H1 (cell line): ENCODE measurements around the gene INHBB. TPM values are rescaled to one million over a fixed set of nuclear protein-coding genes. Genes with fewer than 3 reads are reported as not detected.

Experiments used
- CHD1 ChIP-seq: IDR thresholded peaks from 2 replicates; pipeline ENCODE4 v1.6.1; 2012; ENCODE audit warnings: low read depth, low read length, improper control_type of control experiment
- MAFK ChIP-seq: IDR thresholded peaks from 2 replicates; pipeline ENCODE4 v1.6.1; 2012; ENCODE audit warnings: low read depth, mild to moderate bottlenecking, improper control_type of control experiment, low read length
- NRF1 ChIP-seq: IDR thresholded peaks from 2 replicates; pipeline ENCODE4 v1.6.1; 2011; ENCODE audit warnings: mild to moderate bottlenecking, low read depth, low read length, improper control_type of control experiment
- PHF8 ChIP-seq: fragments of 200-600 bp; sonication (generic); conservative IDR thresholded peaks from 2 replicates; pipeline ENCODE4 v1.7.1; 2012; ENCODE audit warnings: low read depth, mild to moderate bottlenecking, inconsistent platforms, low read length, moderate library complexity
- RAD21 ChIP-seq, 2 experiments: IDR thresholded peaks in 1 of 2; conservative IDR thresholded peaks in 1 of 2; 2 replicates each; pipeline ENCODE4 v1.6.1; 2011; ENCODE audit warnings: low read depth in 2 of 2, low read length in 2 of 2, improper control_type of control experiment in 1 of 2, inconsistent platforms in 1 of 2, mild to moderate bottlenecking in 1 of 2, moderate library complexity in 1 of 2
- SIN3A ChIP-seq, 2 experiments: IDR thresholded peaks in 1 of 2; conservative IDR thresholded peaks in 1 of 2; 2 replicates each; pipeline ENCODE4 v1.6.1; 2011 to 2012; ENCODE audit warnings: low read length in 2 of 2, improper control_type of control experiment in 1 of 2, low read depth in 1 of 2, mild to moderate bottlenecking in 1 of 2
- SIX5 ChIP-seq: IDR thresholded peaks from 2 replicates; pipeline ENCODE4 v1.6.1; 2011; ENCODE audit warnings: mild to moderate bottlenecking, low read depth, low read length
- SUZ12 ChIP-seq: fragments of 200-600 bp; sonication (generic); IDR thresholded peaks from 2 replicates; pipeline ENCODE4 v1.6.1; 2012; ENCODE audit warnings: mild to moderate bottlenecking, inconsistent platforms, low read length, moderate library complexity, mixed read lengths
- TEAD4 ChIP-seq: IDR thresholded peaks from 2 replicates; pipeline ENCODE4 v1.6.1; 2012; ENCODE audit warnings: low read depth, low read length, inconsistent platforms, mixed read lengths
- polyA plus RNA-seq, 7 experiments: library from polyadenylated mRNA; depleted of rRNA in 3 of 7; stranded (reverse) in 5 of 7; unstranded in 2 of 7; fragments of >200 nt in 5 of 7; fragments of 200-250 nt in 2 of 7; gene quantifications; 1 replicate in 5 of 7; 2 replicates in 1 of 7; 4 replicates in 1 of 7; pipeline versions ENCODE4 v1.2.1 to v1.2.3, GENCODE V29; 2011 to 2013; ENCODE audit warnings: missing spikeins in 2 of 7, mixed read lengths in 2 of 7
- total RNA-seq: library from RNA; stranded (reverse); fragmentation: NEBNext Ultra II Directional; extraction: Animal tissue kit (Norgen Biotek cat#: 25700); gene quantifications from 2 replicates; pipeline ENCODE4 v1.2.1, GENCODE V29; 2021
- TF ChIP-seq, protein P1 (sequence below): fragments of 300-600 bp; sonication (generic); IDR thresholded peaks from 2 replicates; pipeline ENCODE4 v1.7.1; 2012; ENCODE audit warnings: low read length, moderate library complexity, mild to moderate bottlenecking, inconsistent platforms; ENCODE audit not compliant: insufficient replicate concordance

The INHBB gene
- total and polyA plus RNA-seq, 2 of the 8 experiments (the other 6 are each of a cell fraction or from before 2014, with no cell fraction given), result 0.30 to 0.32 TPM

GRCh38 chr2:120388222-120389035 is 42.5 kb downstream of the INHBB start (continued):
- TF ChIP-seq, protein P1, sequence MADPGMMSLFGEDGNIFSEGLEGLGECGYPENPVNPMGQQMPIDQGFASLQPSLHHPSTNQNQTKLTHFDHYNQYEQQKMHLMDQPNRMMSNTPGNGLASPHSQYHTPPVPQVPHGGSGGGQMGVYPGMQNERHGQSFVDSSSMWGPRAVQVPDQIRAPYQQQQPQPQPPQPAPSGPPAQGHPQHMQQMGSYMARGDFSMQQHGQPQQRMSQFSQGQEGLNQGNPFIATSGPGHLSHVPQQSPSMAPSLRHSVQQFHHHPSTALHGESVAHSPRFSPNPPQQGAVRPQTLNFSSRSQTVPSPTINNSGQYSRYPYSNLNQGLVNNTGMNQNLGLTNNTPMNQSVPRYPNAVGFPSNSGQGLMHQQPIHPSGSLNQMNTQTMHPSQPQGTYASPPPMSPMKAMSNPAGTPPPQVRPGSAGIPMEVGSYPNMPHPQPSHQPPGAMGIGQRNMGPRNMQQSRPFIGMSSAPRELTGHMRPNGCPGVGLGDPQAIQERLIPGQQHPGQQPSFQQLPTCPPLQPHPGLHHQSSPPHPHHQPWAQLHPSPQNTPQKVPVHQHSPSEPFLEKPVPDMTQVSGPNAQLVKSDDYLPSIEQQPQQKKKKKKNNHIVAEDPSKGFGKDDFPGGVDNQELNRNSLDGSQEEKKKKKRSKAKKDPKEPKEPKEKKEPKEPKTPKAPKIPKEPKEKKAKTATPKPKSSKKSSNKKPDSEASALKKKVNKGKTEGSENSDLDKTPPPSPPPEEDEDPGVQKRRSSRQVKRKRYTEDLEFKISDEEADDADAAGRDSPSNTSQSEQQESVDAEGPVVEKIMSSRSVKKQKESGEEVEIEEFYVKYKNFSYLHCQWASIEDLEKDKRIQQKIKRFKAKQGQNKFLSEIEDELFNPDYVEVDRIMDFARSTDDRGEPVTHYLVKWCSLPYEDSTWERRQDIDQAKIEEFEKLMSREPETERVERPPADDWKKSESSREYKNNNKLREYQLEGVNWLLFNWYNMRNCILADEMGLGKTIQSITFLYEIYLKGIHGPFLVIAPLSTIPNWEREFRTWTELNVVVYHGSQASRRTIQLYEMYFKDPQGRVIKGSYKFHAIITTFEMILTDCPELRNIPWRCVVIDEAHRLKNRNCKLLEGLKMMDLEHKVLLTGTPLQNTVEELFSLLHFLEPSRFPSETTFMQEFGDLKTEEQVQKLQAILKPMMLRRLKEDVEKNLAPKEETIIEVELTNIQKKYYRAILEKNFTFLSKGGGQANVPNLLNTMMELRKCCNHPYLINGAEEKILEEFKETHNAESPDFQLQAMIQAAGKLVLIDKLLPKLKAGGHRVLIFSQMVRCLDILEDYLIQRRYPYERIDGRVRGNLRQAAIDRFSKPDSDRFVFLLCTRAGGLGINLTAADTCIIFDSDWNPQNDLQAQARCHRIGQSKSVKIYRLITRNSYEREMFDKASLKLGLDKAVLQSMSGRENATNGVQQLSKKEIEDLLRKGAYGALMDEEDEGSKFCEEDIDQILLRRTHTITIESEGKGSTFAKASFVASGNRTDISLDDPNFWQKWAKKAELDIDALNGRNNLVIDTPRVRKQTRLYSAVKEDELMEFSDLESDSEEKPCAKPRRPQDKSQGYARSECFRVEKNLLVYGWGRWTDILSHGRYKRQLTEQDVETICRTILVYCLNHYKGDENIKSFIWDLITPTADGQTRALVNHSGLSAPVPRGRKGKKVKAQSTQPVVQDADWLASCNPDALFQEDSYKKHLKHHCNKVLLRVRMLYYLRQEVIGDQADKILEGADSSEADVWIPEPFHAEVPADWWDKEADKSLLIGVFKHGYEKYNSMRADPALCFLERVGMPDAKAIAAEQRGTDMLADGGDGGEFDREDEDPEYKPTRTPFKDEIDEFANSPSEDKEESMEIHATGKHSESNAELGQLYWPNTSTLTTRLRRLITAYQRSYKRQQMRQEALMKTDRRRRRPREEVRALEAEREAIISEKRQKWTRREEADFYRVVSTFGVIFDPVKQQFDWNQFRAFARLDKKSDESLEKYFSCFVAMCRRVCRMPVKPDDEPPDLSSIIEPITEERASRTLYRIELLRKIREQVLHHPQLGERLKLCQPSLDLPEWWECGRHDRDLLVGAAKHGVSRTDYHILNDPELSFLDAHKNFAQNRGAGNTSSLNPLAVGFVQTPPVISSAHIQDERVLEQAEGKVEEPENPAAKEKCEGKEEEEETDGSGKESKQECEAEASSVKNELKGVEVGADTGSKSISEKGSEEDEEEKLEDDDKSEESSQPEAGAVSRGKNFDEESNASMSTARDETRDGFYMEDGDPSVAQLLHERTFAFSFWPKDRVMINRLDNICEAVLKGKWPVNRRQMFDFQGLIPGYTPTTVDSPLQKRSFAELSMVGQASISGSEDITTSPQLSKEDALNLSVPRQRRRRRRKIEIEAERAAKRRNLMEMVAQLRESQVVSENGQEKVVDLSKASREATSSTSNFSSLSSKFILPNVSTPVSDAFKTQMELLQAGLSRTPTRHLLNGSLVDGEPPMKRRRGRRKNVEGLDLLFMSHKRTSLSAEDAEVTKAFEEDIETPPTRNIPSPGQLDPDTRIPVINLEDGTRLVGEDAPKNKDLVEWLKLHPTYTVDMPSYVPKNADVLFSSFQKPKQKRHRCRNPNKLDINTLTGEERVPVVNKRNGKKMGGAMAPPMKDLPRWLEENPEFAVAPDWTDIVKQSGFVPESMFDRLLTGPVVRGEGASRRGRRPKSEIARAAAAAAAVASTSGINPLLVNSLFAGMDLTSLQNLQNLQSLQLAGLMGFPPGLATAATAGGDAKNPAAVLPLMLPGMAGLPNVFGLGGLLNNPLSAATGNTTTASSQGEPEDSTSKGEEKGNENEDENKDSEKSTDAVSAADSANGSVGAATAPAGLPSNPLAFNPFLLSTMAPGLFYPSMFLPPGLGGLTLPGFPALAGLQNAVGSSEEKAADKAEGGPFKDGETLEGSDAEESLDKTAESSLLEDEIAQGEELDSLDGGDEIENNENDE, result no peak
- TF ChIP-seq SUZ12 (no peak), TEAD4 (no peak), PHF8 (no peak), NRF1 (no peak), CHD1 (no peak), RAD21 (IDR thresholded peaks at IDR 0.05 in 1 of 2, conservative IDR thresholded peaks at IDR 0.05 in 1 of 2; ENCODE audit: low read depth in 2 of 2, low read length in 2 of 2) (no peak), MAFK (no peak), SIN3A (conservative IDR thresholded peaks at IDR 0.05 in 1 of 2, IDR thresholded peaks at IDR 0.05 in 1 of 2; ENCODE audit: low read depth in 1 of 2, low read length in 2 of 2) (no peak), SIX5 (no peak)
